H9 (cell line): ENCODE measurements around the gene PARD6B. TPM values are rescaled to one million over a fixed set of nuclear protein-coding genes. Genes with fewer than 3 reads are reported as not detected.

Source experiments
- DNase-seq: peaks from one replicate; pipeline ENCODE4 v3.0.0-alpha.2; 2017
- H2AFZ ChIP-seq: one replicate; pipeline ENCODE4 v1.6.1; 2013; ENCODE audit warnings: mild to moderate bottlenecking, low read length, control low read depth, moderate library complexity
- H2AK5ac ChIP-seq: 2 replicates; pipeline ENCODE4 v1.6.1; 2013; ENCODE audit warnings: low read length, control low read depth, mixed read lengths; ENCODE audit not compliant: insufficient read length
- H2BK120ac ChIP-seq: one replicate; pipeline ENCODE4 v1.6.1; 2013; ENCODE audit warnings: low read depth, mild to moderate bottlenecking, low read length, control low read depth, inconsistent platforms; ENCODE audit not compliant: poor library complexity, severe bottlenecking
- H2BK12ac ChIP-seq: 2 replicates; pipeline ENCODE4 v1.6.1; 2013; ENCODE audit warnings: low read length, control low read depth, mixed read lengths, low read depth; ENCODE audit not compliant: insufficient read length
- H2BK15ac ChIP-seq: 2 replicates; pipeline ENCODE4 v1.6.1; 2013; ENCODE audit warnings: low read depth, low read length, control low read depth
- H2BK20ac ChIP-seq: one replicate; pipeline ENCODE4 v1.6.1; 2013; ENCODE audit warnings: low read depth, mild to moderate bottlenecking, low read length, control low read depth, inconsistent platforms; ENCODE audit not compliant: poor library complexity, severe bottlenecking
- H2BK5ac ChIP-seq: 2 replicates; pipeline ENCODE4 v1.6.1; 2013; ENCODE audit warnings: low read length, control low read depth, mixed read lengths; ENCODE audit not compliant: insufficient read length
- H3K14ac ChIP-seq: 2 replicates; pipeline ENCODE4 v1.6.1; 2013; ENCODE audit warnings: low read length, control low read depth; ENCODE audit not compliant: insufficient read depth
- H3K18ac ChIP-seq: 2 replicates; pipeline ENCODE4 v1.6.1; 2013; ENCODE audit warnings: low read depth, mild to moderate bottlenecking, mixed read lengths, low read length, control low read depth; ENCODE audit not compliant: insufficient read length
- H3K23ac ChIP-seq: 2 replicates; pipeline ENCODE4 v1.6.1; 2013; ENCODE audit warnings: low read length, control low read depth, mixed read lengths, low read depth; ENCODE audit not compliant: insufficient read length
- H3K23me2 ChIP-seq: 2 replicates; pipeline ENCODE4 v1.6.1; 2013; ENCODE audit warnings: low read depth, mild to moderate bottlenecking, mixed read lengths, low read length, control low read depth; ENCODE audit not compliant: insufficient read length, poor library complexity, severe bottlenecking
- H3K27ac ChIP-seq: 2 replicates; pipeline ENCODE4 v1.5.1; 2013; ENCODE audit warnings: low read length, control low read depth, mixed read lengths, low read depth; ENCODE audit not compliant: insufficient read length
- H3K27me3 ChIP-seq: 2 replicates; pipeline ENCODE4 v1.6.1; 2013; ENCODE audit warnings: low read length, control low read depth, inconsistent platforms; ENCODE audit not compliant: insufficient read depth
- H3K4ac ChIP-seq: 2 replicates; pipeline ENCODE4 v1.6.1; 2013; ENCODE audit warnings: low read depth, mild to moderate bottlenecking, control low read depth, inconsistent platforms, low read length, moderate library complexity
- H3K4me1 ChIP-seq: 2 replicates; pipeline ENCODE4 v1.6.1; 2013; ENCODE audit warnings: low read length, control low read depth, inconsistent platforms; ENCODE audit not compliant: insufficient read depth
- H3K4me2 ChIP-seq: 2 replicates; pipeline ENCODE4 v1.6.1; 2013; ENCODE audit warnings: low read length, control low read depth, mixed read lengths; ENCODE audit not compliant: insufficient read length, insufficient read depth
- H3K56ac ChIP-seq: 2 replicates; pipeline ENCODE4 v1.6.1; 2013; ENCODE audit warnings: low read depth, mild to moderate bottlenecking, mixed read lengths, low read length, control low read depth; ENCODE audit not compliant: insufficient read length
- H3K79me1 ChIP-seq: 2 replicates; pipeline ENCODE4 v1.6.1; 2013; ENCODE audit warnings: low read depth, mild to moderate bottlenecking, moderate library complexity, low read length, control low read depth, inconsistent platforms; ENCODE audit not compliant: insufficient read depth, poor library complexity, severe bottlenecking
- H3K79me2 ChIP-seq: 2 replicates; pipeline ENCODE4 v1.6.1; 2013; ENCODE audit warnings: low read length, control low read depth, inconsistent platforms; ENCODE audit not compliant: insufficient read depth
- H3K9ac ChIP-seq: 2 replicates; pipeline ENCODE4 v1.6.1; 2013; ENCODE audit warnings: low read length, control low read depth, mixed read lengths; ENCODE audit not compliant: insufficient read length; ENCODE audit errors: extremely low read depth
- H3K9me3 ChIP-seq: one replicate; pipeline ENCODE4 v1.6.1; 2013; ENCODE audit warnings: low read depth, low read length, inconsistent platforms; ENCODE audit not compliant: control insufficient read depth
- H3T11ph ChIP-seq: one replicate; pipeline ENCODE4 v1.6.1; 2013; ENCODE audit warnings: mild to moderate bottlenecking, low read length, control low read depth, inconsistent platforms
- H4K20me1 ChIP-seq: one replicate; pipeline ENCODE4 v1.6.1; 2013; ENCODE audit not compliant: control insufficient read depth, insufficient read length, insufficient read depth
- H4K5ac ChIP-seq: 2 replicates; pipeline ENCODE4 v1.6.1; 2013; ENCODE audit warnings: low read depth, mild to moderate bottlenecking, mixed read lengths, low read length, control low read depth; ENCODE audit not compliant: insufficient read length
- H4K8ac ChIP-seq: replicated peaks from 2 replicates; pipeline ENCODE4 v1.6.1; 2013; ENCODE audit warnings: low read length, control low read depth, mixed read lengths, low read depth; ENCODE audit not compliant: insufficient read length
- H4K91ac ChIP-seq: 2 replicates; pipeline ENCODE4 v1.6.1; 2013; ENCODE audit warnings: low read depth, mild to moderate bottlenecking, moderate library complexity, mixed read lengths, low read length, control low read depth; ENCODE audit not compliant: insufficient read length
- H3K27ac Mint-ChIP-seq, 3 experiments: 2 replicates in 2 of 3; 3 replicates in 1 of 3; pipeline ENCODE4 v1.8.0; 2020 to 2021; ENCODE audit warnings: mixed read lengths in 3 of 3, mild to moderate bottlenecking in 1 of 3, moderate library complexity in 1 of 3
- H3K27me3 Mint-ChIP-seq: 2 replicates; pipeline ENCODE4 v1.8.0; 2021; ENCODE audit warnings: low read depth, mild to moderate bottlenecking, moderate library complexity, mixed read lengths
- H3K36me3 Mint-ChIP-seq, 3 experiments: 2 replicates in 2 of 3; 3 replicates in 1 of 3; pipeline ENCODE4 v1.8.0; 2020 to 2021; ENCODE audit warnings: low read depth in 3 of 3, mixed read lengths in 3 of 3; ENCODE audit not compliant: insufficient read depth in 1 of 3
- H3K4me1 Mint-ChIP-seq, 2 experiments: 2 replicates each; pipeline ENCODE4 v1.8.0; 2020; ENCODE audit warnings: mixed read lengths in 2 of 2
- H3K4me3 Mint-ChIP-seq, 2 experiments: 2 replicates in 1 of 2; 3 replicates in 1 of 2; pipeline ENCODE4 v1.8.0; 2020 to 2021; ENCODE audit warnings: mild to moderate bottlenecking in 2 of 2, mixed read lengths in 2 of 2, moderate library complexity in 1 of 2
- H3K9me3 Mint-ChIP-seq, 2 experiments: 2 replicates in 1 of 2; 3 replicates in 1 of 2; pipeline ENCODE4 v1.8.0; 2020; ENCODE audit warnings: mild to moderate bottlenecking in 2 of 2, mixed read lengths in 2 of 2, moderate library complexity in 1 of 2
- CTCF ChIP-seq: fragments of 200-600 bp; sonication (generic); conservative IDR thresholded peaks from 3 replicates; pipeline ENCODE4 v1.8.0; 2021; ENCODE audit warnings: antibody characterized with exemption, mild to moderate bottlenecking
- WGBS: extraction: QIAGEN DNeasy Blood & Tissue Kit; methylation state at CpG from one replicate; pipeline ENCODE4 v1.1.7; 2013; ENCODE audit warnings: missing lambda C conversion rate, low lambda C conversion rate, mixed read lengths; ENCODE audit not compliant: insufficient read length; ENCODE audit errors: extremely low coverage; 5-methylcytosine and 5-hydroxymethylcytosine counted together
- total RNA-seq: library from RNA; stranded (reverse); gene quantifications from 2 replicates; pipeline ENCODE4 v1.2.1, GENCODE V29; 2021

The PARD6B gene
- total RNA-seq, 1 experiment from 2014 or later = 27.4 TPM

- no peaks in the 10 kb centered on the region for H3K9me3 ChIP-seq
- H3K36me3 Mint-ChIP-seq = no peaks in the 10 kb centered on the region; a peak in 1 of 7 replicates
- no peak overlapping the region for H4K91ac ChIP-seq
- H3K27me3 ChIP-seq = no peaks in the 10 kb centered on the region; the same call in 1 of the 2 replicates
- no peak overlapping the region for H3K27ac Mint-ChIP-seq
- no peak overlapping the region for H3K4ac ChIP-seq
- peaks cover 2% of the 10 kb centered on the region; the same call in 1 of the 2 replicates for H3K27me3 Mint-ChIP-seq
- no peak overlapping the region for H2AK5ac ChIP-seq
- H2BK120ac ChIP-seq = no peak overlapping the region
- H3K79me1 ChIP-seq = no peaks in the 10 kb centered on the region
- no peak overlapping the region for H2BK15ac ChIP-seq
- no peak overlapping the region for H2BK5ac ChIP-seq
- no peak overlapping the region for H3K14ac ChIP-seq
- H4K20me1 ChIP-seq = no peaks in the 10 kb centered on the region
- no peak overlapping the region for H2AFZ ChIP-seq
- no peak overlapping the region for H3K56ac ChIP-seq
- no peak overlapping the region for H4K8ac ChIP-seq
- H3K9ac ChIP-seq = no peak overlapping the region
- no peak overlapping the region for H3K4me3 Mint-ChIP-seq
- H3K27ac ChIP-seq = no peak overlapping the region
- no peaks in the 10 kb centered on the region for H3K23me2 ChIP-seq
- H3K4me2 ChIP-seq = no peak overlapping the region
- no CpG with 5 or more reads among the region's 1 CpG for WGBS
- H3T11ph ChIP-seq = no peak overlapping the region
- peaks cover 20 to 29% of the 10 kb centered on the region in 2 experiments for H3K4me1 Mint-ChIP-seq
- no peak overlapping the region for H2BK20ac ChIP-seq
- no peak overlapping the region for H2BK12ac ChIP-seq
- no peak overlapping the region for H3K18ac ChIP-seq
- H4K5ac ChIP-seq = no peak overlapping the region
- no peaks in the 10 kb centered on the region; the same call in 1 of the 2 replicates for H3K4me1 ChIP-seq
- no peaks in the 10 kb centered on the region for H3K79me2 ChIP-seq
- no peak for TF ChIP-seq CTCF
- H3K9me3 Mint-ChIP-seq = no peaks in the 10 kb centered on the region
- DNase-seq = no peak
- no peak overlapping the region for H3K23ac ChIP-seq
These were observed 14.9 kb upstream of the PARD6B start for GRCh38 chr20:50716518-50716917.
